HepG2 (cell line): Measurements from ENCODE around the gene GSDME. TPM values are rescaled to one million over a fixed set of nuclear protein-coding genes. Genes with fewer than 3 reads are reported as not detected.

Experiments
- AKNA ChIP-seq: sonication (generic); formaldehyde crosslinking; IDR thresholded peaks from 2 replicates; pipeline ENCODE4 v1.4.0; 2020; ENCODE audit warnings: missing genetic modification reagents, borderline replicate concordance
- DMTF1 ChIP-seq: sonication (generic); formaldehyde crosslinking; IDR thresholded peaks from 2 replicates; pipeline ENCODE4 v1.4.0; 2020; ENCODE audit warnings: mild to moderate bottlenecking, missing genetic modification reagents
- HDAC2 ChIP-seq: sonication (generic); formaldehyde crosslinking; IDR thresholded peaks from 2 replicates; pipeline ENCODE4 v1.4.0; 2020; ENCODE audit warnings: missing genetic modification reagents
- JARID2 ChIP-seq: sonication (generic); formaldehyde crosslinking; IDR thresholded peaks from 2 replicates; pipeline ENCODE4 v1.8.1; 2023; ENCODE audit warnings: missing genetic modification reagents, inconsistent platforms; ENCODE audit not compliant: insufficient replicate concordance
- KMT2A ChIP-seq: sonication (generic); formaldehyde crosslinking; IDR thresholded peaks from 2 replicates; pipeline ENCODE4 v1.4.0; 2020; ENCODE audit warnings: missing genetic modification reagents
- MBD4 ChIP-seq: IDR thresholded peaks from 2 replicates; pipeline ENCODE4 v1.6.1; 2012; ENCODE audit warnings: low read length, inconsistent platforms, borderline replicate concordance
- NCOA1 ChIP-seq: sonication (generic); formaldehyde crosslinking; IDR thresholded peaks from 2 replicates; pipeline ENCODE4 v1.9.0; 2021; ENCODE audit warnings: missing genetic modification reagents
- SNAI1 ChIP-seq: sonication (generic); formaldehyde crosslinking; IDR thresholded peaks from 2 replicates; pipeline ENCODE4 v1.5.0; 2020; ENCODE audit warnings: mild to moderate bottlenecking, missing genetic modification reagents, borderline replicate concordance
- TEAD3 ChIP-seq: optimal IDR thresholded peaks from 2 replicates; pipeline ENCODE3; 2016; ENCODE audit warnings: borderline replicate concordance
- ZNF260 ChIP-seq: sonication (generic); formaldehyde crosslinking; IDR thresholded peaks from 2 replicates; pipeline ENCODE4 v1.4.0; 2020; ENCODE audit warnings: missing genetic modification reagents, low read depth, mild to moderate bottlenecking, borderline replicate concordance
- ZNF264 ChIP-seq: sonication (generic); formaldehyde crosslinking; IDR thresholded peaks from 2 replicates; pipeline ENCODE4 v1.4.0; 2020; ENCODE audit warnings: missing genetic modification reagents
- ZNF709 ChIP-seq: sonication (generic); formaldehyde crosslinking; IDR thresholded peaks from 2 replicates; pipeline ENCODE4 v1.5.0; 2020; ENCODE audit warnings: mild to moderate bottlenecking, missing genetic modification reagents
- ZNF773 ChIP-seq: sonication (generic); formaldehyde crosslinking; IDR thresholded peaks from 2 replicates; pipeline ENCODE4 v1.4.0; 2020; ENCODE audit warnings: missing genetic modification reagents, borderline replicate concordance
- ZNF800 ChIP-seq: sonication (generic); formaldehyde crosslinking; IDR thresholded peaks from 2 replicates; pipeline ENCODE4 v1.4.0; 2020; ENCODE audit warnings: missing genetic modification reagents
- polyA plus RNA-seq, 8 experiments: library from polyadenylated mRNA; depleted of rRNA in 3 of 8; stranded (reverse) in 7 of 8; unstranded in 1 of 8; fragments of >200 nt; fragmentation: Illumina TruSeq in 4 of 8; extraction: Trizol in 4 of 8; gene quantifications; 2 replicates each; pipeline versions ENCODE4 v1.2.1 to v1.2.3, GENCODE V29; 2011 to 2016; ENCODE audit warnings: low read depth in 4 of 8, missing spikeins in 1 of 8, mixed read lengths in 1 of 8; ENCODE audit not compliant: insufficient read depth in 1 of 8
- total RNA-seq, 5 experiments: library from RNA; depleted of rRNA; stranded (reverse); fragments of >200 nt; fragmentation: Illumina TruSeq; extraction: Trizol; gene quantifications; 2 replicates each; pipeline ENCODE4 v1.2.3, GENCODE V29; 2016; ENCODE audit warnings: low read depth in 1 of 5
- TF ChIP-seq, protein P1 (sequence below): sonication (generic); formaldehyde crosslinking; IDR thresholded peaks from 2 replicates; pipeline ENCODE4 v1.4.0; 2020; ENCODE audit warnings: missing genetic modification reagents

GSDME gene
- total and polyA plus RNA-seq, 2 of the 13 experiments (the other 11 are each of a cell fraction or from before 2014, with no cell fraction given): 19.2 to 28.2 TPM

DNA sequence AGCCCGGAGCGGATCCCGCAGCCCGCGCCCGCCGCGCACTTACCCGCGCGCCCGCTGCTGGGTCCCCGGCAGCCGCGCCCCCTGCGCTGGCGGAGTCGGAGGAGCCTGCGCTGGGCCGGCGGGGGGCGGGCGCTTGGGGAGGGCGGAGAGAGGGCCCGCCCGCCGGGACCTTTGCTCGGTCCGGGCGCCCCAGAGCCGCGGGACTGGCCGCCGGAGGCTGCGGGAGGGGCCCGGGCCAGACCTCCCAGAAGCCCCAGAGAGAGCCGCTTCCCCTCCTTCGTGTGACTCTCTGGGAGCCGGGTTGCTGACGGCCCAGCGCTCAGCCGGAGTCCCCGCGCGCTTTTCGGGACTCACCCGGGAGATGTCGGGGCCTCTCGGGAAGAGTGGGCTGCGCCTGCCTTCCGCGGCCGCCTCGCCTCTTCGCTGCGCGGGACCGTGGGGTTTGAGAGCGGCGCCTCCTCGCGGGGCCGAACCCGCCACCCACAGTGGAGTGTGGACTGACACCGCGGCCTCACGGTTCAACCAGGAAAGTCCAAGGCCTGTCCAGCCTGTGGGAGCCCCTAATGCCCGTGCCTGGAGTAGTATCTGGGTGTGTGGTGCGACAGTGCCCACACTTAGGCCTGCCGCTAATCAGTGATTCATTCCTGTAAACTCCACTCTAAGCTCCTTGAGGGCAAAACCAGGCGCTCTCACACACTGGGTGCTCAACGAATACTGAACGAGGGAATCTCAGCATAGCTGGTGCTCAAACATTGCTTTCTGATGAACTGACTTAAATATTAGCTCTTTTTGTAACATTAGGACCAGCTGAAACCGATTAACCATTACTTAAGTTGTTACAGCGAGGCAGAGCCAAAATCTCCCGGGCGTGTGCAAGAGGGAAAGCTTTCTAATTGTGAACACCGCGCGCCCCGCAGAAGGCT lies at the start of gene GSDME (continued):
- TF ChIP-seq ZNF773 (CRISPR knock-in tag) (no peak), ZNF800 (CRISPR knock-in tag) (no peak), MBD4 (no peak), KMT2A (CRISPR knock-in tag) (no peak), DMTF1 (CRISPR knock-in tag) (no peak), AKNA (CRISPR knock-in tag) (no peak), JARID2 (CRISPR knock-in tag) (no peak), NCOA1 (CRISPR knock-in tag) (no peak; the same call in 1 of the 2 replicates), HDAC2 (CRISPR knock-in tag) (peak; percentile 21; the same call in 1 of the 2 replicates), ZNF709 (CRISPR knock-in tag) (no peak), ZNF260 (CRISPR knock-in tag) (no peak), ZNF264 (CRISPR knock-in tag) (no peak; the same call in 1 of the 2 replicates), TEAD3 (CRISPR knock-in tag) (no peak), SNAI1 (CRISPR knock-in tag) (no peak)
- TF ChIP-seq, protein P1, sequence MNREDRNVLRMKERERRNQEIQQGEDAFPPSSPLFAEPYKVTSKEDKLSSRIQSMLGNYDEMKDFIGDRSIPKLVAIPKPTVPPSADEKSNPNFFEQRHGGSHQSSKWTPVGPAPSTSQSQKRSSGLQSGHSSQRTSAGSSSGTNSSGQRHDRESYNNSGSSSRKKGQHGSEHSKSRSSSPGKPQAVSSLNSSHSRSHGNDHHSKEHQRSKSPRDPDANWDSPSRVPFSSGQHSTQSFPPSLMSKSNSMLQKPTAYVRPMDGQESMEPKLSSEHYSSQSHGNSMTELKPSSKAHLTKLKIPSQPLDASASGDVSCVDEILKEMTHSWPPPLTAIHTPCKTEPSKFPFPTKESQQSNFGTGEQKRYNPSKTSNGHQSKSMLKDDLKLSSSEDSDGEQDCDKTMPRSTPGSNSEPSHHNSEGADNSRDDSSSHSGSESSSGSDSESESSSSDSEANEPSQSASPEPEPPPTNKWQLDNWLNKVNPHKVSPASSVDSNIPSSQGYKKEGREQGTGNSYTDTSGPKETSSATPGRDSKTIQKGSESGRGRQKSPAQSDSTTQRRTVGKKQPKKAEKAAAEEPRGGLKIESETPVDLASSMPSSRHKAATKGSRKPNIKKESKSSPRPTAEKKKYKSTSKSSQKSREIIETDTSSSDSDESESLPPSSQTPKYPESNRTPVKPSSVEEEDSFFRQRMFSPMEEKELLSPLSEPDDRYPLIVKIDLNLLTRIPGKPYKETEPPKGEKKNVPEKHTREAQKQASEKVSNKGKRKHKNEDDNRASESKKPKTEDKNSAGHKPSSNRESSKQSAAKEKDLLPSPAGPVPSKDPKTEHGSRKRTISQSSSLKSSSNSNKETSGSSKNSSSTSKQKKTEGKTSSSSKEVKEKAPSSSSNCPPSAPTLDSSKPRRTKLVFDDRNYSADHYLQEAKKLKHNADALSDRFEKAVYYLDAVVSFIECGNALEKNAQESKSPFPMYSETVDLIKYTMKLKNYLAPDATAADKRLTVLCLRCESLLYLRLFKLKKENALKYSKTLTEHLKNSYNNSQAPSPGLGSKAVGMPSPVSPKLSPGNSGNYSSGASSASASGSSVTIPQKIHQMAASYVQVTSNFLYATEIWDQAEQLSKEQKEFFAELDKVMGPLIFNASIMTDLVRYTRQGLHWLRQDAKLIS (CRISPR knock-in tag): no peak
